ENCODE measurements around the gene PLCB4. TPM values are rescaled to one million over a fixed set of nuclear protein-coding genes. Genes with fewer than 3 reads are reported as not detected.
"Not testable (repeated sequence)": the region's sequence is repeated elsewhere in the genome, so short reads cannot be mapped to it uniquely, and the experiment has no call there.

Gene PLCB4
- total RNA-seq, 4 donors from 2014 or later = 17.4 to 264 (median 28.1) TPM

GRCh38 chr20:9374072-9374471 lies 305.2 kb downstream of the PLCB4 start:
- Histone ChIP-seq H3K27ac (no peak overlapping the region), H3K4me3 (no peak overlapping the region), H3K27me3 (no peaks in the 10 kb centered on the region), H3K9me3 (no peaks in the 10 kb centered on the region), H3K36me3 (no peaks in the 10 kb centered on the region), H3K4me1 (no peaks in the 10 kb centered on the region)
- intact Hi-C loops (cut with DNase I; ENCODE audit: low total_unique reads) = no loop called here
- no peak for DNase-seq
- TF ChIP-seq CTCF (IDR thresholded peaks at IDR 0.05) (no peak), POLR2A (IDR thresholded peaks at IDR 0.05) (no peak)

GRCh38 chr20:9374480-9374879 lies 305.6 kb downstream of the PLCB4 start:
- Histone ChIP-seq H3K27me3 (no peaks in the 10 kb centered on the region), H3K4me3 (no peak overlapping the region), H3K27ac (no peak overlapping the region), H3K4me1 (no peaks in the 10 kb centered on the region), H3K9me3 (no peaks in the 10 kb centered on the region), H3K36me3 (no peaks in the 10 kb centered on the region)
- intact Hi-C loops (cut with DNase I; ENCODE audit: low total_unique reads) = no loop called here
- no peak for DNase-seq
- TF ChIP-seq POLR2A (IDR thresholded peaks at IDR 0.05) (no peak), CTCF (IDR thresholded peaks at IDR 0.05) (no peak)

GRCh38 chr20:9375221-9375681 lies 306.4 kb downstream of the PLCB4 start:
- Histone ChIP-seq H3K4me3 (no peak overlapping the region), H3K36me3 (no peaks in the 10 kb centered on the region), H3K9me3 (no peaks in the 10 kb centered on the region), H3K27me3 (no peaks in the 10 kb centered on the region), H3K27ac (no peak overlapping the region), H3K4me1 (no peaks in the 10 kb centered on the region)
- TF ChIP-seq POLR2A (IDR thresholded peaks at IDR 0.05) = no peak
- no peak for TF ChIP-seq CTCF (IDR thresholded peaks at IDR 0.05)
- DNase-seq = no peak
- intact Hi-C loops (cut with DNase I; ENCODE audit: low total_unique reads) = no loop called here

- Histone ChIP-seq H3K36me3 (no peaks in the 10 kb centered on the region), H3K4me3 (no peak overlapping the region), H3K27me3 (no peaks in the 10 kb centered on the region), H3K27ac (no peak overlapping the region), H3K9me3 (no peaks in the 10 kb centered on the region), H3K4me1 (no peaks in the 10 kb centered on the region)
- no peak for DNase-seq
- intact Hi-C loops (cut with DNase I; ENCODE audit: low total_unique reads) = no loop called here
- TF ChIP-seq CTCF (IDR thresholded peaks at IDR 0.05) = no peak
- no peak for TF ChIP-seq POLR2A (IDR thresholded peaks at IDR 0.05)
Measured at GRCh38 chr20:9377007-9377406, 308.1 kb downstream of the PLCB4 start.

- intact Hi-C loops (cut with DNase I; ENCODE audit: low total_unique reads); H3K4me1 ChIP-seq; H3K27ac ChIP-seq; DNase-seq; H3K4me3 ChIP-seq; H3K36me3 ChIP-seq; H3K27me3 ChIP-seq; H3K9me3 ChIP-seq: not testable (repeated sequence)
Measured at GRCh38 chr20:9385345-9386310, 316.7 kb downstream of the PLCB4 start.
